Stimulated activated naive CD8-positive, alpha-beta T cell treated with anti-CD3 and anti-CD28 coated beads, Interleukin-15, amount 100 ng/mL, for 72 hours (primary cell): ENCODE data around the gene PITPNM1.

Source experiments
- ATAC-seq: fragments of 150-1000 bp; cut with Tn5 transposase; 2 replicates; pipeline ENCODE4 v1.10.0; 2021; ENCODE audit warnings: mild to moderate bottlenecking, moderate library complexity
- DNase-seq, 2 donors: peaks; one replicate each; pipeline ENCODE4 v3.0.0; 2021 to 2022
- H3K27ac Mint-ChIP-seq, 2 donors: one replicate each; pipeline ENCODE4 v1.8.0; 2022; ENCODE audit warnings: mild to moderate bottlenecking in 2 of 2, mixed read lengths in 2 of 2, moderate library complexity in 2 of 2
- H3K27me3 Mint-ChIP-seq: one replicate; pipeline ENCODE4 v1.8.0; 2022; ENCODE audit warnings: mixed read lengths
- H3K4me1 Mint-ChIP-seq: one replicate; pipeline ENCODE4 v1.8.0; 2022; ENCODE audit warnings: mild to moderate bottlenecking, mixed read lengths
- H3K4me3 Mint-ChIP-seq, 2 donors: one replicate each; pipeline ENCODE4 v1.8.0; 2022; ENCODE audit warnings: mild to moderate bottlenecking in 2 of 2, mixed read lengths in 2 of 2, moderate library complexity in 1 of 2
- H3K9me3 Mint-ChIP-seq, 2 donors: one replicate each; pipeline ENCODE4 v1.8.0; 2022; ENCODE audit warnings: mixed read lengths in 2 of 2

Gene PITPNM1

GRCh38 chr11:67534070-67534679 lies 29.0 kb upstream of the PITPNM1 start:
- Mint-ChIP-seq H3K4me3 (no peak overlapping the region), H3K4me1 (no peaks in the 10 kb centered on the region), H3K27me3 (no peaks in the 10 kb centered on the region), H3K9me3 (peaks cover 25 to 26% of the 10 kb centered on the region in 2 donors), H3K27ac (no peak overlapping the region)
- ATAC-seq (no peak), DNase-seq (no peak)

GRCh38 chr11:67532889-67533288 lies 27.7 kb upstream of the PITPNM1 start:
- no peak for ATAC-seq
- peaks cover 25 to 26% of the 10 kb centered on the region in 2 donors for H3K9me3 Mint-ChIP-seq
- H3K27me3 Mint-ChIP-seq, result no peaks in the 10 kb centered on the region
- no peaks in the 10 kb centered on the region for H3K4me1 Mint-ChIP-seq
- H3K27ac Mint-ChIP-seq, result no peak overlapping the region
- no peak overlapping the region for H3K4me3 Mint-ChIP-seq
- no peak for DNase-seq

- Mint-ChIP-seq H3K27ac (no peak overlapping the region), H3K4me3 (no peak overlapping the region), H3K4me1 (no peaks in the 10 kb centered on the region), H3K9me3 (peaks cover 25 to 32% of the 10 kb centered on the region in 2 donors), H3K27me3 (no peaks in the 10 kb centered on the region)
- DNase-seq (no peak), ATAC-seq (no peak)
These were observed 25.1 kb upstream of the PITPNM1 start for GRCh38 chr11:67530282-67530592.

GRCh38 chr11:67528376-67528775 lies 23.2 kb upstream of the PITPNM1 start:
- no peak overlapping the region for H3K4me3 Mint-ChIP-seq
- H3K27me3 Mint-ChIP-seq, result no peaks in the 10 kb centered on the region
- H3K9me3 Mint-ChIP-seq, result peaks cover 11 to 20% of the 10 kb centered on the region in 2 donors
- H3K27ac Mint-ChIP-seq, result no peak overlapping the region
- ATAC-seq (no peak), DNase-seq (no peak)
- H3K4me1 Mint-ChIP-seq, result no peaks in the 10 kb centered on the region

GRCh38 chr11:67525275-67525976 lies 20.3 kb upstream of the PITPNM1 start:
- H3K4me3 Mint-ChIP-seq, result no peak overlapping the region
- DNase-seq, result no peak
- peak overlapping the region in 1 of 2 donors; percentile 69 for H3K27ac Mint-ChIP-seq
- no peaks in the 10 kb centered on the region for H3K27me3 Mint-ChIP-seq
- no peaks in the 10 kb centered on the region for H3K4me1 Mint-ChIP-seq
- ATAC-seq, result no peak
- H3K9me3 Mint-ChIP-seq, result peaks cover 0 to 7% of the 10 kb centered on the region in 2 donors

- Mint-ChIP-seq H3K27ac (peak overlapping the region in 1 of 2 donors; percentile 89), H3K4me1 (no peaks in the 10 kb centered on the region), H3K27me3 (no peaks in the 10 kb centered on the region), H3K9me3 (peaks cover 0 to 7% of the 10 kb centered on the region in 2 donors), H3K4me3 (no peak overlapping the region)
- ATAC-seq (no peak), DNase-seq (no peak)
These were observed 19.3 kb upstream of the PITPNM1 start for GRCh38 chr11:67524480-67524808.

- ATAC-seq, result no peak
- DNase-seq, result no peak
- Mint-ChIP-seq H3K27me3 (no peaks in the 10 kb centered on the region), H3K4me1 (no peaks in the 10 kb centered on the region), H3K27ac (no peak overlapping the region), H3K4me3 (no peak overlapping the region), H3K9me3 (peaks cover 0 to 7% of the 10 kb centered on the region in 2 donors)
These were observed 18.7 kb upstream of the PITPNM1 start for GRCh38 chr11:67523556-67524479.

- no peaks in the 10 kb centered on the region for H3K4me1 Mint-ChIP-seq
- no peak within 1 kb of the TSS for H3K4me3 Mint-ChIP-seq
- H3K27me3 Mint-ChIP-seq, result no peaks in the 10 kb centered on the region
- DNase-seq (no peak), ATAC-seq (no peak)
- no peak within 1 kb of the TSS for H3K27ac Mint-ChIP-seq
- H3K9me3 Mint-ChIP-seq, result peaks cover 0 to 7% of the 10 kb centered on the region in 2 donors
These were observed 17.8 kb upstream of the PITPNM1 start, which contains the start of gene CABP2 for GRCh38 chr11:67522844-67523555. TSS of gene CABP2 (minus strand) at chr11:67523446. CDS start at chr11:67523326, 120 bp downstream.

GRCh38 chr11:67522338-67522737 lies 17.2 kb upstream of the PITPNM1 start:
- Mint-ChIP-seq H3K9me3 (peaks cover 0 to 3% of the 10 kb centered on the region in 2 donors), H3K4me1 (no peaks in the 10 kb centered on the region), H3K4me3 (no peak overlapping the region), H3K27ac (no peak overlapping the region), H3K27me3 (no peaks in the 10 kb centered on the region)
- ATAC-seq, result no peak
- no peak for DNase-seq

GRCh38 chr11:67521924-67522323 lies 16.8 kb upstream of the PITPNM1 start:
- ATAC-seq, result no peak
- Mint-ChIP-seq H3K27ac (peak overlapping the region in 1 of 2 donors; percentile 22), H3K4me3 (no peak overlapping the region), H3K27me3 (no peaks in the 10 kb centered on the region), H3K9me3 (no peaks in the 10 kb centered on the region), H3K4me1 (no peaks in the 10 kb centered on the region)
- no peak for DNase-seq

GRCh38 chr11:67520856-67521824 lies 16.0 kb upstream of the PITPNM1 start:
- Mint-ChIP-seq H3K9me3 (no peaks in the 10 kb centered on the region), H3K4me3 (no peak overlapping the region), H3K4me1 (no peaks in the 10 kb centered on the region), H3K27ac (no peak overlapping the region), H3K27me3 (no peaks in the 10 kb centered on the region)
- DNase-seq (no peak), ATAC-seq (no peak)

GRCh38 chr11:67519726-67520125 lies 14.6 kb upstream of the PITPNM1 start:
- Mint-ChIP-seq H3K27ac (no peak overlapping the region), H3K4me1 (no peaks in the 10 kb centered on the region), H3K4me3 (no peak overlapping the region), H3K9me3 (no peaks in the 10 kb centered on the region), H3K27me3 (no peaks in the 10 kb centered on the region)
- no peak for DNase-seq
- no peak for ATAC-seq

- Mint-ChIP-seq H3K9me3 (no peaks in the 10 kb centered on the region), H3K4me1 (no peaks in the 10 kb centered on the region), H3K27me3 (peaks cover 6% of the 10 kb centered on the region), H3K27ac (no peak overlapping the region), H3K4me3 (no peak overlapping the region)
- no peak for DNase-seq
- no peak for ATAC-seq
These were observed 12.8 kb upstream of the PITPNM1 start for GRCh38 chr11:67517784-67518552.

- H3K4me1 Mint-ChIP-seq, result no peaks in the 10 kb centered on the region
- no peak for DNase-seq
- H3K27ac Mint-ChIP-seq, result no peak overlapping the region
- no peak for ATAC-seq
- H3K27me3 Mint-ChIP-seq, result peaks cover 7% of the 10 kb centered on the region
- no peaks in the 10 kb centered on the region for H3K9me3 Mint-ChIP-seq
- no peak overlapping the region for H3K4me3 Mint-ChIP-seq
These were observed 11.6 kb upstream of the PITPNM1 start for GRCh38 chr11:67516806-67517205.
